Peyer's patch (tissue), 4 donors: ENCODE results near the gene PEDS1. TPM values are rescaled to one million over a fixed set of nuclear protein-coding genes. Genes with fewer than 3 reads are reported as not detected.
"Not testable (repeated sequence)": the region's sequence is repeated elsewhere in the genome, so short reads cannot be mapped to it uniquely, and the experiment has no call there.

Source experiments
- DNase-seq, 3 donors: peaks; one replicate each; pipeline ENCODE4 v3.0.0-alpha.2; 2017 to 2019
- H3K27ac ChIP-seq, 4 donors: fragments of 200-600 bp; sonication (generic); one replicate each; pipeline ENCODE4 v1.5.1; 2016 to 2019
- H3K27me3 ChIP-seq, 2 donors: fragments of 200-600 bp; sonication (generic); one replicate each; pipeline ENCODE4 v1.5.1; 2019
- H3K36me3 ChIP-seq, 3 donors: fragments of 200-600 bp; sonication (generic); one replicate each; pipeline ENCODE4 v1.5.1; 2016 to 2019
- H3K4me1 ChIP-seq, 4 donors: fragments of 200-600 bp; sonication (generic); one replicate each; pipeline ENCODE4 v1.5.1; 2016 to 2019
- H3K4me3 ChIP-seq, 4 donors: fragments of 200-600 bp; sonication (generic); 1 replicate in 3 of 4; 2 replicates in 1 of 4; pipeline ENCODE4 v1.5.1; 2016 to 2019; ENCODE audit warnings: mild to moderate bottlenecking in 1 of 4
- H3K9me3 ChIP-seq, 4 donors: fragments of 200-600 bp; sonication (generic); one replicate each; pipeline ENCODE4 v1.5.1; 2016 to 2019; ENCODE audit warnings: mild to moderate bottlenecking in 1 of 4
- POLR2A ChIP-seq, 2 donors: fragments of 450-650 bp; IDR thresholded peaks; one replicate each; pipeline ENCODE4 v1.5.1; 2017; ENCODE audit warnings: antibody characterized with exemption in 2 of 2, mild to moderate bottlenecking in 2 of 2, moderate library complexity in 2 of 2
- total RNA-seq, 4 donors: library from RNA; depleted of rRNA; stranded (reverse); fragments of >200 nt; gene quantifications; one replicate each; pipeline ENCODE4 v1.1.0, GENCODE V29; 2016
- TF ChIP-seq, protein P1 (sequence below), 6 experiments: fragments of 450-650 bp in 4 of 6; fragments of 200-600 bp in 2 of 6; sonication (generic) in 1 of 6; IDR thresholded peaks; one replicate each; pipeline ENCODE4 v1.5.1; 2017 to 2019; ENCODE audit warnings: antibody characterized with exemption in 6 of 6, mild to moderate bottlenecking in 3 of 6, moderate library complexity in 1 of 6

Gene PEDS1
- total RNA-seq, 4 donors from 2014 or later: 13.2 to 34.3 (median 24.5) TPM

DNA sequence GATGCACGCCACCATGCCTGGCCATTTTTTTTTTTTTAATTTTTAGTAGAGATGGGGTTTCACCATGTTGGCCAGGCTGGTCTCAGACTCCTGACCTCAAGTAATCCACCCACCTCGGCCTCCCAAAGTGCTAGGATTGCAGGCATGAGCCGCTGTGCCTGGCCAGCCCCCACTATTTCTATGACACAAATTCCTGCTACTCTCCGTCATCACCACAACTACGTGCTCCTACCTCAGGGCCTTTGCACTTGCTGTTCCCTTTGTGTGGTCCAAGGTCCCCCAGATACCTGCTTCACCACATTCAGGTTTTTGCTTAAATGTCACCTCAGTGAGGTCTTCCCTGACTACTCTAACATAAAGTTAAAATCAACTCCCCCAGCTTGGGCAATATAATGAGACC lies 31.9 kb upstream of the PEDS1 start:
- TF ChIP-seq POLR2A (IDR thresholded peaks at IDR 0.05): no peak
- TF ChIP-seq, protein P1, sequence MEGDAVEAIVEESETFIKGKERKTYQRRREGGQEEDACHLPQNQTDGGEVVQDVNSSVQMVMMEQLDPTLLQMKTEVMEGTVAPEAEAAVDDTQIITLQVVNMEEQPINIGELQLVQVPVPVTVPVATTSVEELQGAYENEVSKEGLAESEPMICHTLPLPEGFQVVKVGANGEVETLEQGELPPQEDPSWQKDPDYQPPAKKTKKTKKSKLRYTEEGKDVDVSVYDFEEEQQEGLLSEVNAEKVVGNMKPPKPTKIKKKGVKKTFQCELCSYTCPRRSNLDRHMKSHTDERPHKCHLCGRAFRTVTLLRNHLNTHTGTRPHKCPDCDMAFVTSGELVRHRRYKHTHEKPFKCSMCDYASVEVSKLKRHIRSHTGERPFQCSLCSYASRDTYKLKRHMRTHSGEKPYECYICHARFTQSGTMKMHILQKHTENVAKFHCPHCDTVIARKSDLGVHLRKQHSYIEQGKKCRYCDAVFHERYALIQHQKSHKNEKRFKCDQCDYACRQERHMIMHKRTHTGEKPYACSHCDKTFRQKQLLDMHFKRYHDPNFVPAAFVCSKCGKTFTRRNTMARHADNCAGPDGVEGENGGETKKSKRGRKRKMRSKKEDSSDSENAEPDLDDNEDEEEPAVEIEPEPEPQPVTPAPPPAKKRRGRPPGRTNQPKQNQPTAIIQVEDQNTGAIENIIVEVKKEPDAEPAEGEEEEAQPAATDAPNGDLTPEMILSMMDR (IDR thresholded peaks at IDR 0.05): no peak
- no peaks in the 10 kb centered on the region for H3K9me3 ChIP-seq
- no peak overlapping the region for H3K4me3 ChIP-seq
- no peaks in the 10 kb centered on the region for H3K36me3 ChIP-seq
- no peak for DNase-seq
- H3K27ac ChIP-seq: no peak overlapping the region
- peaks cover 0 to 6% (median 0%) of the 10 kb centered on the region in 4 donors for H3K4me1 ChIP-seq
- H3K27me3 ChIP-seq: no peaks in the 10 kb centered on the region

DNA sequence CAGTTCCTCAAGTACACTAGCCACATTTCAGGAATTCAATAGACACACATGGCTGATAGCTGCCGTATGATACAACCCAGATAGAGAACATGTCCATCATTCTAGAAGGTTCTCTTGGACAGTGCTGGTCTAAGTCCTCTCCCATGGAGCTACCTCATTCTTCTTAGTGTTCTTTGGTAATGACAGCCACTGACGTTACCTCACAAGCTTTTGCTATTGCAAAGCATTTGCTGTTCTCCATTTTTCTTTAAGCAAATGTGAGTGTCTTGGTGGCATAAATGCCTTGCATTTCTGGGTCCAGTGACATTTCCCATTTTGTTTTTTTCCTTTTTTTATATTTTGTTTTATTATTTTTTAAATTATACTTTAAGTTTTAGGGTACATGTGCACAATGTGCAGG lies 28.8 kb upstream of the PEDS1 start:
- no peak for TF ChIP-seq POLR2A (IDR thresholded peaks at IDR 0.05)
- TF ChIP-seq, protein P1 (IDR thresholded peaks at IDR 0.05): no peak
- H3K36me3 ChIP-seq: no peaks in the 10 kb centered on the region

DNA sequence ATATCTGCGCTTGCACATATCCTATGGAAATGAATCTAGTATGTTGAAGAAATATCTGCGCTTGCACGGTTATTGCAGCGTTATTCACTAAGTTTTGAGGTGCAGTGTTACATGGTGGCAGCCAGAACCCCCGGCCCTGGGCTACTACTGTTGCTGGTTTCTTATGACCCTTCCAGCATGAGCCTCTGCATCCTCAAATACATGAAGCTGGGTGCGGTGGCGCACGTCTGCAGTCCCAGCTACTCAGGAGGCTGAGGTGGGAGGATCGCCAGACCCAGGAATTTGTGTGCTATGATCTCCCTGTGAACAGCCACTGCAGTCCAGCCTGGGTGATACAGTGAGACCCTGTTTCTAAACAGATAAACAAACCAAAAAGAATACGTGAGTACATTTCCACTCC lies 27.8 kb upstream of the PEDS1 start:
- TF ChIP-seq, protein P1 (IDR thresholded peaks at IDR 0.05): no peak
- TF ChIP-seq POLR2A (IDR thresholded peaks at IDR 0.05): no peak
- Histone ChIP-seq H3K36me3 (no peaks in the 10 kb centered on the region), H3K4me1 (no peaks in the 10 kb centered on the region), H3K9me3 (no peaks in the 10 kb centered on the region), H3K27me3 (no peaks in the 10 kb centered on the region), H3K4me3 (no peak overlapping the region), H3K27ac (no peak overlapping the region)
- DNase-seq: peak in 1 of 3 donors; percentile 27

More for the DNA sequence above, 28.8 kb upstream of the PEDS1 start:
- no peak overlapping the region for H3K27ac ChIP-seq
- no peaks in the 10 kb centered on the region for H3K9me3 ChIP-seq
- no peaks in the 10 kb centered on the region for H3K4me1 ChIP-seq
- H3K27me3 ChIP-seq: no peaks in the 10 kb centered on the region
- DNase-seq: no peak
- H3K4me3 ChIP-seq: no peak overlapping the region

DNA sequence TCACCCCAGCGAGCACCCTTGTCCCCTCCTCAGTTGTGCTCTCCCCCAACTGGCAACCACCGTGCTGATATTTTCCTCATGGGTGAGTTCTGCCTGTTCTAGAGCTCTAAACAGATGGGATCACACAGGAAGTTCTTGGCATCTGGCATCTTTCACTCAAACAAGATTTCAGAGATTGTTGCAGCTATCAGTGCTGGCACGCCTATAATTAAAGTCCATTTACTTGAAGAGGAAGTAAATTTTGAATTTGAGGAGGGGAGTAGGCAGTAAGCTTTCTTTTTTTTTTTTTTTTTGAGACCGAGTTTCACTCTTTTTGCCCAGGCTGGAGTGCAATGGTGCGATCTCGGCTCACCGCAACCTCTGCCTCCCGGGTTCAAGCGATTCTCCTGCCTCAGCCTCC lies 25.1 kb upstream of the PEDS1 start:
- not testable (repeated sequence) for H3K4me1 ChIP-seq, H3K4me3 ChIP-seq, DNase-seq, H3K27ac ChIP-seq, H3K27me3 ChIP-seq, H3K36me3 ChIP-seq, H3K9me3 ChIP-seq

DNA sequence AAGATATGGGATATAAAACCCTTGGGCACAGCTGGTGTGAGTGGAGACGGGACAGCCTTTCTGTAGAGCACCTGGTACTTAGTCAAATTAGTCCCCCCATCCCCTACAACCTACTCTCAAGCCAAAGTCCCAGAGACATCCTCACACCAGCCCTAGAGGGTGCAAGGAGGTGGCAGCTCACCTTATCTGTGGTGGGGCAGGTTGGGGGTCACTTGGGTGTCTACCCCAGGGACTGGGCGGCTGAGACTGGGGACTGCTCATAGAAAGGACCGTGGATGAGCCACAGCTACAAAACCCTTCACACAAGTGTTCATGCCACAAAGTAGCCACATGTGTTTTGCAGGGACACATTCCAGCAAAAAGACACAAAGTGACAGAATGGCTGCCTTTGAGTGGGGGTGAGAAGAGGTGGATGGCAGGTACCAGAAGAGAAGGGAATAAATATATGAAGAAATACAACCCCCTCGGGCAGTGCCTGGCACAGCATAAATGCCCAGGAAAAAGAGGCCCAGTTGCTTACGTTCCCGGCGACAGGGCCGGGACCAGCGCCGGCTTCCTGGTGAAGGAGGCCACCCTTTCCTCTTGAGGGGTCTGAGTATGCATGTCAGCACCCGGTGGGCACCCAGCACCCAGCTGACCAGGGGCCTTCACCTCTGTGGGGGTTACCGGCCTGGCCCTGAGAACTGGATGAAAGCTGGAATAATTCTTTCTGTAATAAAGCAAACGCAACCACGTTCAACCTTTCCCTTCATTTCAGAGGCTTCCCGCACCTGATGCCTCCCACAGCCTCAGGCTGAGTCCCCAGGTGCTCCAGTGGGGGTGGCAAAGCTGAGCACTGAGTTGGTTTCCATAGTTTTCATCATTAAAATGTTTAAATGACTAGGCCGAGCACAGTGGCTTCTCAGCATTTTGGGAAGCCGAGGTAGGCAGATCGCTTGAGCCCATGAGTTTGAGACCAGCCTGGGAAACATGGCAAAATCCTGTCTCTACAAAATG lies 22.7 kb upstream of the PEDS1 start:
- Histone ChIP-seq H3K36me3 (no peaks in the 10 kb centered on the region), H3K27me3 (no peaks in the 10 kb centered on the region), H3K4me1 (peaks cover 0 to 8% (median 0%) of the 10 kb centered on the region in 4 donors), H3K27ac (no peak overlapping the region), H3K9me3 (no peaks in the 10 kb centered on the region), H3K4me3 (no peak overlapping the region)
- DNase-seq: no peak
- TF ChIP-seq POLR2A (IDR thresholded peaks at IDR 0.05): no peak
- TF ChIP-seq, protein P1 (IDR thresholded peaks at IDR 0.05): no peak

DNA sequence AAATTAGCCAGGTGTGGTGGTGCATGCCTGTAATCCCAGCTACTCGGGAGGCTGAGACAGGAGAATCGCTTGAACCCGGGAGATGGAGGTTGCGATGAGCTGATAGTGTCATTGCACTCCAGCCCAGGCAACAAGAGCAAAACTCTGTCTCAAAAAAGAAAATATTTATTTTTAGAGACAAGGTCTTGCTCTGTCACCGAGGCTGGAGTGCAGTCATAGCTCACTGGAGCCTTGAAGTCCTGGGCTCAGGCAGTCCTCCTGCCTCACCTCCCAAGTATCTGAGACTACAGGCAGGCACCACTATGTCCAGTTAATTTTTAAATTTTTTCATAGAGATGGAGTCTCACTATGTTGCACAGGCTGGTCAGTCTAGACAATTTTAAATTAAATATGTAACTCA lies 20.9 kb upstream of the PEDS1 start:
- Histone ChIP-seq H3K27ac (no peak overlapping the region), H3K4me1 (peaks cover 0 to 8% (median 0%) of the 10 kb centered on the region in 4 donors), H3K9me3 (no peaks in the 10 kb centered on the region), H3K27me3 (no peaks in the 10 kb centered on the region), H3K36me3 (no peaks in the 10 kb centered on the region), H3K4me3 (no peak overlapping the region)
- TF ChIP-seq POLR2A (IDR thresholded peaks at IDR 0.05): no peak
- TF ChIP-seq, protein P1 (IDR thresholded peaks at IDR 0.05): no peak
- no peak for DNase-seq
